DMS53 treated with DMSO at 0.1 percent for 48 hours (cell line): ENCODE measurements around the gene MARK3.
A peak's percentile ranks its signal among the peaks of the same experiment; 100 is the strongest.

Source experiments
- DNase-seq: peaks from one replicate; lab custom pipeline; 2025; ENCODE audit not compliant: unreplicated experiment; lab: John Stamatoyannopoulos, UW

MARK3 gene

GRCh38 chr14:103546652-103547454, 161.6 kb downstream of the MARK3 start:
- DNase-seq = peak; percentile 51

- DNase-seq = no peak
Observed at GRCh38 chr14:103547455-103547940, 162.3 kb downstream of the MARK3 start.

- DNase-seq = no peak
Observed at GRCh38 chr14:103547941-103548462, 162.8 kb downstream of the MARK3 start.

GRCh38 chr14:103548463-103549351, 163.5 kb downstream of the MARK3 start:
- no peak for DNase-seq

DNA sequence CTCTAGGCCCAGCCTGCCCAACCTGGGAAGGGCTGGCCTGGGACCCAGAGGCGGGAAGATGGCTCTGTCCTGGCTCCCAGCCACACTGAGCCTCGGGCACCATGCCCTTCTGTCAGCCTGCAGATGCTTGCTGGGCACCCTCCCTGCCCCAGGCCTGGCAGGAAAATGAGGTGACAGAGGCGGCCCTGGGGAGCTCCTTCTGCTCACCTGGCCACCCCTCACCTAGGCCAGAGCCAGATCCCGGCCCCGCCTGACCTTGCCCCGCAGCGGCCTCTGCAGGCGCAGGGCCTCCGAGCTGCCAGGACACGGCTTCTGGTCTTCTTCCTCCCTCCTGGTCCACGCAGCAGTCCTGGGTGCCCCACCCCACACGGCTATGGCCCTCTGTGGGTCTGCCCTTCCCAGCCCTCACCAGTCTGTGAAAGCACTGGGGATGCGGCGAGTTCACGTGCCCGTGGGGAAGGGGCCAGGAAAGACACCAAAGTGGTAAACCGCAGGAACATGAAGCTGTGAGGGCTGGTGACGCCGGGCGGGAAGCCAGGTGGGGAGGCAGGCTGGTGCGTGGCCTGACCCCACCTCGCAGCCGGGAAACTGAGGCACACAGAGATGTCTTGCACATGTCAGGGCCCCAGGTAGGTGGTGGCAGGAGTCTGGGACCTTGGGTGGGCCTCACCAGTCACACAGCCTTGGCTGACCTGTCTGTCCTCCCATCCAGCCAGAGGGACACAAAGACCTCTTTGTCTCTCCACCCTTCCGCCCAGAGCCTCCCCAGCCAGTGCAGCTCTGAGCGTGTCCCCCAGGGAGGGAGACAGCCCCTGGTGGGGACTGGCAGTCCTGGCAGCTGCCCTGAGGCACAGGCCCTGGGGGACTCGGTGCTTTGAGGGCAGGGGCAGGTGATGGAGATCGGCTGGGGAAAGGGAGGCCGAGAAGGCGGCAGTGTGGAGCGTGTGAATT, 164.4 kb downstream of the MARK3 start:
- no peak for DNase-seq

- DNase-seq = no peak
Observed at GRCh38 chr14:103550451-103551337, 165.5 kb downstream of the MARK3 start.

GRCh38 chr14:103551338-103551762, 166.1 kb downstream of the MARK3 start:
- no peak for DNase-seq

- no peak for DNase-seq
Observed at GRCh38 chr14:103552011-103552845, 167.0 kb downstream of the MARK3 start.

DNA sequence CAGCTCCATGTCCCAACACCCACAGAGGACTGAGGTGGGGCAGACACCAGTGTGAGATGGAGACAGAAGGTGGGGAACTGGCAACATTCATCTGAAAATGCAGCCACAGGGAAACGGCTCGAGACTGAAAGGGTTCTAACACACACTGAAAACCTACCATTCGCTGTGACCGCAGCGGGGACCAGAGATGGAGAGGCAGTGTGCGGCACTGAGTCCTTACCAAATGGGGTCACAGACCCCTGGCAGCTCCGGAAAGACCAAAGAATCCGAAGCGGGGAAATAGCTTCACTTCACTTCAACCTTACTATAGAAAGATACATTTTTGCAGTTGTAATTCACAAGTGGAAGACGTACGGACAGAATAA, 167.6 kb downstream of the MARK3 start:
- no peak for DNase-seq
